Activated naive CD8-positive, alpha-beta T cell treated with anti-CD3 and anti-CD28 coated beads, Interleukin-2, amount 10 ng/mL, durations not matched to agents 7 days and 5 days (primary cell): Measurements from ENCODE around the gene SELP. TPM values are rescaled to one million over a fixed set of nuclear protein-coding genes. Genes with fewer than 3 reads are reported as not detected.

ENCODE experiments used
- ATAC-seq: fragments of 150-1000 bp; cut with Tn5 transposase; one replicate; pipeline ENCODE4 v1.10.0; 2021; ENCODE audit warnings: low read depth, moderate library complexity
- POLR2A ChIA-PET: fragments of 350-600 bp; sonication (Branson Sonifier 250); formaldehyde crosslinking; loops from one replicate; lab custom pipeline; 2021; ENCODE audit warnings: antibody characterized with exemption; lab: Charles Lee
- DNase-seq: peaks from one replicate; pipeline ENCODE4 v3.0.0; 2021
- H3K27ac Mint-ChIP-seq: one replicate; pipeline ENCODE4 v1.8.0; 2022; ENCODE audit warnings: mild to moderate bottlenecking, mixed read lengths
- H3K27me3 Mint-ChIP-seq: one replicate; pipeline ENCODE4 v1.8.0; 2022; ENCODE audit warnings: mild to moderate bottlenecking, moderate library complexity, mixed read lengths
- H3K36me3 Mint-ChIP-seq: one replicate; pipeline ENCODE4 v1.8.0; 2021; ENCODE audit warnings: mild to moderate bottlenecking, mixed read lengths
- H3K4me1 Mint-ChIP-seq: one replicate; pipeline ENCODE4 v1.8.0; 2021; ENCODE audit warnings: mixed read lengths
- H3K4me3 Mint-ChIP-seq: one replicate; pipeline ENCODE4 v1.8.0; 2022; ENCODE audit warnings: mild to moderate bottlenecking, moderate library complexity, mixed read lengths
- H3K9me3 Mint-ChIP-seq: one replicate; pipeline ENCODE4 v1.8.0; 2021; ENCODE audit warnings: mixed read lengths
- total RNA-seq, 2 experiments: library from RNA; stranded (reverse); gene quantifications; one replicate each; pipeline ENCODE4 v1.2.3, GENCODE V29; 2021

SELP gene
- total RNA-seq, 2 experiments from 2014 or later: 0.45 to 0.83 TPM

- Mint-ChIP-seq H3K4me1 (peaks cover 22% of the 10 kb centered on the region), H3K27me3 (peaks cover 3% of the 10 kb centered on the region), H3K4me3 (no peak overlapping the region), H3K27ac (no peak overlapping the region), H3K9me3 (no peaks in the 10 kb centered on the region), H3K36me3 (no peaks in the 10 kb centered on the region)
- ATAC-seq (no peak), DNase-seq (no peak)
- POLR2A ChIA-PET: no interaction called here
Measured at GRCh38 chr1:169608226-169608625, 21.7 kb downstream of the SELP start.

- POLR2A ChIA-PET: interaction anchor here (0.6 to 1.6 kb wide), 2 partner anchors 89 to 104 kb away, joined by 3 to 4 read pairs; no protein-coding TSS in a partner anchor
- peaks cover 36% of the 10 kb centered on the region for H3K4me1 Mint-ChIP-seq
- peak; percentile 41 for DNase-seq
- ATAC-seq: peak; percentile 84
- no peaks in the 10 kb centered on the region for H3K27me3 Mint-ChIP-seq
- H3K9me3 Mint-ChIP-seq: no peaks in the 10 kb centered on the region
- H3K27ac Mint-ChIP-seq: peak overlapping the region; percentile 87
- H3K36me3 Mint-ChIP-seq: no peaks in the 10 kb centered on the region
- peak overlapping the region; percentile 51 for H3K4me3 Mint-ChIP-seq
Measured at GRCh38 chr1:169604781-169605560, 25.0 kb downstream of the SELP start.

- no peaks in the 10 kb centered on the region for H3K36me3 Mint-ChIP-seq
- H3K4me1 Mint-ChIP-seq: peaks cover 33% of the 10 kb centered on the region
- H3K27ac Mint-ChIP-seq: peak overlapping the region; percentile 35
- DNase-seq (no peak), ATAC-seq (no peak)
- POLR2A ChIA-PET: interaction anchor here (1.3 to 2.8 kb wide), 4 partner anchors 92 to 111 kb away, joined by 3 to 29 read pairs (median 9); no protein-coding TSS in a partner anchor
- no peak overlapping the region for H3K4me3 Mint-ChIP-seq
- no peaks in the 10 kb centered on the region for H3K27me3 Mint-ChIP-seq
- no peaks in the 10 kb centered on the region for H3K9me3 Mint-ChIP-seq
Measured at GRCh38 chr1:169601096-169601881, 28.6 kb downstream of the SELP start.

- no peak for DNase-seq
- Mint-ChIP-seq H3K27me3 (peaks cover 4% of the 10 kb centered on the region), H3K4me1 (peaks cover 18% of the 10 kb centered on the region), H3K27ac (no peak overlapping the region), H3K9me3 (no peaks in the 10 kb centered on the region), H3K36me3 (no peaks in the 10 kb centered on the region), H3K4me3 (no peak overlapping the region)
- POLR2A ChIA-PET: interaction anchor here (1.0 kb wide), 1 partner anchor 98 kb away, joined by 3 read pairs; no protein-coding TSS in a partner anchor
- peak; percentile 72 for ATAC-seq
Measured at GRCh38 chr1:169595764-169596711, 33.9 kb downstream of the SELP start.

- DNase-seq: no peak
Measured at GRCh38 chr1:169594391-169594790, 35.5 kb downstream of the SELP start.

GRCh38 chr1:169590932-169591331 lies 39.0 kb downstream of the SELP start:
- POLR2A ChIA-PET: no interaction called here
- Mint-ChIP-seq H3K27ac (no peak overlapping the region), H3K9me3 (no peaks in the 10 kb centered on the region), H3K4me1 (peaks cover 44% of the 10 kb centered on the region), H3K27me3 (peaks cover 2% of the 10 kb centered on the region), H3K4me3 (no peak overlapping the region), H3K36me3 (no peaks in the 10 kb centered on the region)
- DNase-seq (no peak), ATAC-seq (no peak)

More at GRCh38 chr1:169594391-169594790, 35.5 kb downstream of the SELP start:
- peak; percentile 42 for ATAC-seq
- Mint-ChIP-seq H3K4me1 (peaks cover 16% of the 10 kb centered on the region), H3K9me3 (no peaks in the 10 kb centered on the region), H3K4me3 (peak overlapping the region; percentile 23), H3K27ac (no peak overlapping the region), H3K36me3 (no peaks in the 10 kb centered on the region), H3K27me3 (peaks cover 4% of the 10 kb centered on the region)
- POLR2A ChIA-PET: no interaction called here

- peak; percentile 29 for ATAC-seq
- POLR2A ChIA-PET: no interaction called here
- no peaks in the 10 kb centered on the region for H3K9me3 Mint-ChIP-seq
- no peaks in the 10 kb centered on the region for H3K27me3 Mint-ChIP-seq
- H3K27ac Mint-ChIP-seq: peak overlapping the region; percentile 40
- no peak for DNase-seq
- H3K4me3 Mint-ChIP-seq: peak overlapping the region; percentile 6
- H3K36me3 Mint-ChIP-seq: no peaks in the 10 kb centered on the region
- peaks cover 46% of the 10 kb centered on the region for H3K4me1 Mint-ChIP-seq
Measured at GRCh38 chr1:169588785-169589485, 41.0 kb downstream of the SELP start.

GRCh38 chr1:169588112-169588511 lies 41.8 kb downstream of the SELP start:
- H3K4me1 Mint-ChIP-seq: peaks cover 44% of the 10 kb centered on the region
- H3K9me3 Mint-ChIP-seq: no peaks in the 10 kb centered on the region
- no peaks in the 10 kb centered on the region for H3K27me3 Mint-ChIP-seq
- ATAC-seq (no peak), DNase-seq (no peak)
- H3K4me3 Mint-ChIP-seq: no peak overlapping the region
- H3K36me3 Mint-ChIP-seq: no peaks in the 10 kb centered on the region
- H3K27ac Mint-ChIP-seq: no peak overlapping the region
- POLR2A ChIA-PET: no interaction called here

- Mint-ChIP-seq H3K4me3 (peak within 1 kb of the TSS; percentile 81), H3K4me1 (peaks cover 41% of the 10 kb centered on the region), H3K36me3 (no peaks in the 10 kb centered on the region), H3K27me3 (no peaks in the 10 kb centered on the region), H3K27ac (peak within 1 kb of the TSS; percentile 71), H3K9me3 (no peaks in the 10 kb centered on the region)
- peak; percentile 77 for DNase-seq
- POLR2A ChIA-PET: interaction anchor here (1.5 kb wide), 1 partner anchor 125 kb away, joined by 7 read pairs; no protein-coding TSS in a partner anchor
- ATAC-seq: peak; percentile 99
Measured at GRCh38 chr1:169586395-169587255, 43.3 kb downstream of the SELP start, which contains the start of gene F5. TSS of gene F5 (minus strand) at chr1:169586481. CDS start at chr1:169586386, 95 bp downstream.

- Mint-ChIP-seq H3K9me3 (no peaks in the 10 kb centered on the region), H3K4me1 (peaks cover 41% of the 10 kb centered on the region), H3K27me3 (no peaks in the 10 kb centered on the region), H3K27ac (peak overlapping the region; percentile 71), H3K36me3 (no peaks in the 10 kb centered on the region), H3K4me3 (peak overlapping the region; percentile 81)
- no peak for DNase-seq
- ATAC-seq: no peak
- POLR2A ChIA-PET: interaction anchor here (1.5 kb wide), 1 partner anchor 126 kb away, joined by 7 read pairs; no protein-coding TSS in a partner anchor
Measured at GRCh38 chr1:169586067-169586394, 43.9 kb downstream of the SELP start.

GRCh38 chr1:169585181-169585580 lies 44.7 kb downstream of the SELP start:
- Mint-ChIP-seq H3K27me3 (no peaks in the 10 kb centered on the region), H3K36me3 (no peaks in the 10 kb centered on the region), H3K4me3 (peak overlapping the region; percentile 81), H3K9me3 (no peaks in the 10 kb centered on the region), H3K27ac (no peak overlapping the region), H3K4me1 (peaks cover 41% of the 10 kb centered on the region)
- ATAC-seq: no peak
- DNase-seq: no peak
- POLR2A ChIA-PET: no interaction called here
